Body of pancreas (tissue), 4 donors: Measurements from ENCODE around the gene ANKRD6.

ENCODE experiments used
- POLR2A ChIP-seq, 3 donors: fragments of 450-650 bp; IDR thresholded peaks; one replicate each; pipeline ENCODE4 v1.6.1; 2016; ENCODE audit warnings: antibody characterized with exemption in 3 of 3, mild to moderate bottlenecking in 2 of 3
- TF ChIP-seq, protein P1 (sequence below), 7 experiments: fragments of 450-650 bp in 4 of 7; fragments of 200-600 bp in 3 of 7; sonication (generic) in 3 of 7; IDR thresholded peaks; one replicate each; pipeline ENCODE4 v1.5.1; 2016 to 2019; ENCODE audit warnings: antibody characterized with exemption in 7 of 7

- TF ChIP-seq POLR2A (IDR thresholded peaks at IDR 0.05) = no peak
- TF ChIP-seq, protein P1, sequence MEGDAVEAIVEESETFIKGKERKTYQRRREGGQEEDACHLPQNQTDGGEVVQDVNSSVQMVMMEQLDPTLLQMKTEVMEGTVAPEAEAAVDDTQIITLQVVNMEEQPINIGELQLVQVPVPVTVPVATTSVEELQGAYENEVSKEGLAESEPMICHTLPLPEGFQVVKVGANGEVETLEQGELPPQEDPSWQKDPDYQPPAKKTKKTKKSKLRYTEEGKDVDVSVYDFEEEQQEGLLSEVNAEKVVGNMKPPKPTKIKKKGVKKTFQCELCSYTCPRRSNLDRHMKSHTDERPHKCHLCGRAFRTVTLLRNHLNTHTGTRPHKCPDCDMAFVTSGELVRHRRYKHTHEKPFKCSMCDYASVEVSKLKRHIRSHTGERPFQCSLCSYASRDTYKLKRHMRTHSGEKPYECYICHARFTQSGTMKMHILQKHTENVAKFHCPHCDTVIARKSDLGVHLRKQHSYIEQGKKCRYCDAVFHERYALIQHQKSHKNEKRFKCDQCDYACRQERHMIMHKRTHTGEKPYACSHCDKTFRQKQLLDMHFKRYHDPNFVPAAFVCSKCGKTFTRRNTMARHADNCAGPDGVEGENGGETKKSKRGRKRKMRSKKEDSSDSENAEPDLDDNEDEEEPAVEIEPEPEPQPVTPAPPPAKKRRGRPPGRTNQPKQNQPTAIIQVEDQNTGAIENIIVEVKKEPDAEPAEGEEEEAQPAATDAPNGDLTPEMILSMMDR (IDR thresholded peaks at IDR 0.05) = no peak
These were observed 210.0 kb downstream of the ANKRD6 start for GRCh38 chr6:89642956-89643355.
